Urinary bladder (tissue), 4 donors: ENCODE results near the gene SCGB2B2. TPM values are rescaled to one million over a fixed set of nuclear protein-coding genes. Genes with fewer than 3 reads are reported as not detected.
"Not testable (repeated sequence)": the region's sequence is repeated elsewhere in the genome, so short reads cannot be mapped to it uniquely, and the experiment has no call there.

ENCODE experiments used
- DNase-seq: peaks from one replicate; pipeline ENCODE4 v3.0.0-alpha.2; 2015; ENCODE audit errors: extremely low spot score
- H3K27ac ChIP-seq: one replicate; pipeline ENCODE4 v1.5.1; 2013; ENCODE audit warnings: low read depth, mild to moderate bottlenecking, moderate library complexity
- H3K36me3 ChIP-seq: one replicate; pipeline ENCODE4 v1.6.1; 2013; ENCODE audit warnings: mild to moderate bottlenecking, moderate library complexity; ENCODE audit not compliant: insufficient read depth
- H3K4me1 ChIP-seq: one replicate; pipeline ENCODE4 v1.6.1; 2013; ENCODE audit warnings: mild to moderate bottlenecking, moderate library complexity; ENCODE audit not compliant: insufficient read depth
- H3K4me3 ChIP-seq: one replicate; pipeline ENCODE4 v1.5.1; 2013; ENCODE audit warnings: low read depth, low read length
- WGBS: extraction: QIAGEN DNeasy Blood & Tissue Kit; methylation state at CpG from one replicate; pipeline ENCODE4 v1.1.7; 2013; 5-methylcytosine and 5-hydroxymethylcytosine counted together
- polyA plus RNA-seq: library from polyadenylated mRNA; stranded (reverse); fragments of 200-250 nt; gene quantifications from one replicate; pipeline ENCODE4 v1.2.3, GENCODE V29; 2013
- total RNA-seq: library from RNA; depleted of rRNA; stranded (reverse); fragments of >200 nt; gene quantifications from one replicate; pipeline ENCODE4 v1.2.3, GENCODE V29; 2014
- donor health status: healthy with polysubstance abuse.
- donor health status: healthy.

SCGB2B2 gene
- total and polyA plus RNA-seq, 2 donors, result 0.20 to 0.32 TPM

DNA sequence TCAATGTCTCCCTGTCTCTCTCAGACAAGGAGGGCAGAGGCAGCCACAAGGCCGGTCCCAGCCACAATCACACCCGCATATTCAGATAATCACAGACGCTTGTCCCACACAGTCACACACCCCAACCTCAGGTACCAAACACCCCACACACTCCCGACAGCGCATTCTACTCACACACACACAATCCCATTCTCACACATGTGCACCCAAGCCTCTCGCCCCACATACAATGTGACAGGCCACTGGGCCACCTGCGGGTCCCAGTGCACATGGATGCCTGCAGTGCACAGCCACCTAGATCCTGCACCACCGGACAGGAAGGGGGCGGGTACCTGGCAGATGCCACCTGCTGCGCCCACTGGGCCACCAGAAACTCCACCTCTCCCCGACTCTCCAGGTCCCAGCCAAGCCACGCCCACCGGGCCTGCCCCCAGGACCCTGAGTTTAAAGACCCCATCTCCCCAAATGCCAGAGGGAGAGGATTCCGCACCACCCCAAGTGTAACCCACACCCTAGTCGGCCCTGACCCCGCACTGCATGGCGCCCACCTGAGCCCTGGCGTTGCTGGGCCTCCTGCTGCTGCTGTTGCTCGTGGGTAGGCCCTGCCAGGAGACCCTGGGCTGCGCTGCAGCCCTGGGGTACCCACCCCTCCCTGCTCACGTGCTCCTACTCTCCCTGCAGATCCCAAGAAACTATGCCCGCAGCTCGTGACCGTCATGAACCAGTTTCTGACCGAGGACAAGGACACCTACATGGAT lies 10.6 kb downstream of the SCGB2B2 start:
- no peak overlapping the region for H3K27ac ChIP-seq
- 95% methylated on average over 25 of the region's 25 CpGs for WGBS
- DNase-seq, result no peak
- H3K4me3 ChIP-seq, result no peak overlapping the region
- H3K36me3 ChIP-seq, result no peaks in the 10 kb centered on the region
- no peaks in the 10 kb centered on the region for H3K4me1 ChIP-seq

- not testable (repeated sequence) for DNase-seq, H3K4me1 ChIP-seq, H3K4me3 ChIP-seq, H3K36me3 ChIP-seq, H3K27ac ChIP-seq
- 83% methylated on average over 4 of the region's 4 CpGs for WGBS
These were observed 11.7 kb downstream of the SCGB2B2 start for GRCh38 chr19:34665275-34665674.

DNA sequence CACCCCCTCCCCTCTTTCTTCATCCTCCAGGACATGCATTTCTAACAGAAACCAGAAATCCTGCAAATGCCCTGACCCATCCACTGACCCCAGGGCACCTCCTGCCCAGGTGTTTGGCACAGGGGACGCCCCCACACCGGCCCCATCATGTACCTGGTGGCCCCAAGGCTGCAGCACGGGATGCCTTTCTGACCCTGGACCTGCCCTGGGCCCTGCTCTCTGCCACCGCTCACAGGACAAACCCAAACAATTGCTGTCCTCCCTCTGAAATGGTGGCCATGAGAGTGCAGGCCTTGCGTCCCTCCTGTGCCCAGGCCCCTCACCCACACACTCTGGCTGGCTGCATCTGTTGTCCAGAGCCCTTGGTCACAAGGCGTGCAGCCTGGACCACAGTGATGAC lies 12.1 kb downstream of the SCGB2B2 start:
- 82% methylated on average over 6 of the region's 6 CpGs for WGBS
- DNase-seq, result no peak
- Histone ChIP-seq H3K4me1 (no peaks in the 10 kb centered on the region), H3K27ac (no peak overlapping the region), H3K4me3 (no peak overlapping the region), H3K36me3 (no peaks in the 10 kb centered on the region)

DNA sequence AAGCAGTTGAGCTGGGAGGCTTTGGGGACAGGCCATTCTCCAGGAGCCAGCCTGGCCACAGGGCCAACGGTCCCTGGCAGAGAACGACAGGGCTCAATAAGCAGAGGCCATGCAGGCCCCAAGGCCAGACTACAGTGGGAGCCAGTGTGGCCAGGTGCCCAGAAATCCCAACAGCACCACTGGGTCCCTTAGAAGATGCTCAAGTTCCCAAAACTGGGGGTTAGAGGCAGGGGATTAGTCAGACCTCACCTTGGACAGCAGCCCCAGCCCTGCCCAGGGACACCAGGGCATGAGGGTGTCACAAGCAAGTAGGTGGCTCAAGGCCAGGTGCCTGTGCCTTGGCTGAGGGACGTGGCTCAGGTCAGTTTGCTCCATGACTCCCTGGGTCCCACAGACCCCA lies 12.8 kb downstream of the SCGB2B2 start:
- H3K4me3 ChIP-seq, result no peak overlapping the region
- 63% methylated on average over 3 of the region's 3 CpGs for WGBS
- DNase-seq, result no peak
- no peak overlapping the region for H3K27ac ChIP-seq
- H3K4me1 ChIP-seq, result no peaks in the 10 kb centered on the region
- no peaks in the 10 kb centered on the region for H3K36me3 ChIP-seq

DNA sequence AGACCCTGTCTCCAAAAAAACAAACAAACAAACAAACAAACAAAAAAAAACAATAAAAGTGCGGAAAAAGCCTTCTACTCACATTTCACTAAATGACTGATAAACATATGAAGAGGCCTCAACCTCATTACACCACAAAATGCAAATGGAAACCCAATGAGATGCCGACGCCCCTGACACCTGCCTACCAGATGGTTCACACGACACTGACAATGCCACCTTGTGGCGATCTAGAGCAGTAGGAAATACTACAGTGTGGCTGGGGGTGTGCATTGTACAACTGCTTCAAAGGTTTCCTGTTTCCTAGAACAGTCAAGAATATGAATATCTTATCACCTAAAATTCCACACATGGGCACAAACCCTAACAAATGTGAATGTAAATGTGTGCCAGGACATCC lies 14.0 kb downstream of the SCGB2B2 start:
- WGBS, result 38% methylated on average over 5 of the region's 5 CpGs
- DNase-seq, result no peak
- no peaks in the 10 kb centered on the region for H3K36me3 ChIP-seq
- no peak overlapping the region for H3K27ac ChIP-seq
- no peak overlapping the region for H3K4me3 ChIP-seq
- no peaks in the 10 kb centered on the region for H3K4me1 ChIP-seq

DNA sequence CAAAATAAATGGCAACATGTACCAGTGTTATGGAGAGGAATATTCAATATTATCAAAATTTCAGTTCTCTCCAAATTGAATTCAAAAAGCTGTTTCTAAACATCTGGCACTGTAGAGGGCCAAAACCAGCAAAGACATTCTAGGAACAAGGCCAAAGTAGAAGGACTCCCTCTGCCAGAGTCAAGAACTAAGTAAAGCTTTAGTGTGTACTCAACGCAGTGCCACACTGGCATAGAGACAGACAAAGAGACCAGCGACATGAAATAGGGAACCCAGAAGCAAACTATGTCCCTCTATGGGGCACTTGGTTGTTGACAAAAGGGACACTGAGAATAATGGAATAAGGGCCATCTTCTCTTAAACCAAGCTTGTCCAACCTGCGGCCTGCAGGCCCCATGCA lies 15.6 kb downstream of the SCGB2B2 start:
- DNase-seq, result no peak
- 81% methylated on average over 3 of the region's 3 CpGs for WGBS
- H3K27ac ChIP-seq, result no peak overlapping the region
- H3K36me3 ChIP-seq, result no peaks in the 10 kb centered on the region
- no peaks in the 10 kb centered on the region for H3K4me1 ChIP-seq
- H3K4me3 ChIP-seq, result no peak overlapping the region

DNA sequence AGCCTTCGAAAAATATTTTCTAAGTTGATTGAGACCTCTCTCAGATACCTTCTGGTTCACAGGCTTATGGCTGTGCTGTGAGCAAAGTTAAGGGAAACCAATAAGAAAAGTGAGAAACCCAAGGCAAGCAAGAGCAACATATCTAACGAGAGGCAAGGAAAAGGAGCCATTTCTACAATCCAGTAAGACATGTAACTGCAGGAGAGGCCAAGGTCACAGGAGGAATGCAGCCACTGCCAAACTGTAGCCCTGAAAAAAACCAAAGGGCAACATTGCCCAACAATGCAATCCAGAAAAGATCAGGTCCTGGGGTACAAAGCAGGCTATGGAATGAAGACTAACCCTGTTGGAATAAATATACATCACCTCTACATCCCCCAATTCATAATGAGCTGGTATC lies 21.3 kb downstream of the SCGB2B2 start:
- no peak for DNase-seq
- H3K36me3 ChIP-seq, result no peaks in the 10 kb centered on the region
- H3K4me3 ChIP-seq, result no peak overlapping the region
- no peak overlapping the region for H3K27ac ChIP-seq
- 57% methylated on average over 2 of the region's 2 CpGs for WGBS
- H3K4me1 ChIP-seq, result no peaks in the 10 kb centered on the region

GRCh38 chr19:34654796-34655195 lies 22.2 kb downstream of the SCGB2B2 start:
- WGBS, result 68% methylated on average over 2 of the region's 2 CpGs
- H3K36me3 ChIP-seq, result no peaks in the 10 kb centered on the region

DNA sequence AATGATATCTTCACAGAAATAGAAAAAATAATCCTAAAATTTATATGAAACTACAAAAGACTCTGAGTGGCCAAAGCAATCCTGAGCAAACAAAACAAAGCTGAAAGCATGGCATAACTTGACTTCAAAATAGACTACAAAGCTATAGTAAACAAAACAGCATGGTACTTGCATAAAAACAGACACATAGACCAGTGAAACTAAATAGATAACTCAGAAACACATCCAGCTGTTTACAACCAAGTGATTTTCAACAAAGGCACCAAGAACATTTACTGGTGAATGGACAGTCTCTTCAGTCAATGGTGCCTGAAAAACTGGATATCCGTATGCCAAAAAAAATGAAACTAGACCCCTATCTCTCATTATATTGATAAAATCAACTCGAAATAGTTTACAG lies 25.2 kb downstream of the SCGB2B2 start:
- H3K36me3 ChIP-seq, result no peaks in the 10 kb centered on the region
- WGBS, result 77% methylated on average over 2 of the region's 2 CpGs
- no peak overlapping the region for H3K27ac ChIP-seq
- H3K4me3 ChIP-seq, result no peak overlapping the region
- no peaks in the 10 kb centered on the region for H3K4me1 ChIP-seq
- no peak for DNase-seq

More at GRCh38 chr19:34654796-34655195, 22.2 kb downstream of the SCGB2B2 start:
- Histone ChIP-seq H3K4me1 (no peaks in the 10 kb centered on the region), H3K4me3 (no peak overlapping the region), H3K27ac (no peak overlapping the region)
- DNase-seq, result no peak

DNA sequence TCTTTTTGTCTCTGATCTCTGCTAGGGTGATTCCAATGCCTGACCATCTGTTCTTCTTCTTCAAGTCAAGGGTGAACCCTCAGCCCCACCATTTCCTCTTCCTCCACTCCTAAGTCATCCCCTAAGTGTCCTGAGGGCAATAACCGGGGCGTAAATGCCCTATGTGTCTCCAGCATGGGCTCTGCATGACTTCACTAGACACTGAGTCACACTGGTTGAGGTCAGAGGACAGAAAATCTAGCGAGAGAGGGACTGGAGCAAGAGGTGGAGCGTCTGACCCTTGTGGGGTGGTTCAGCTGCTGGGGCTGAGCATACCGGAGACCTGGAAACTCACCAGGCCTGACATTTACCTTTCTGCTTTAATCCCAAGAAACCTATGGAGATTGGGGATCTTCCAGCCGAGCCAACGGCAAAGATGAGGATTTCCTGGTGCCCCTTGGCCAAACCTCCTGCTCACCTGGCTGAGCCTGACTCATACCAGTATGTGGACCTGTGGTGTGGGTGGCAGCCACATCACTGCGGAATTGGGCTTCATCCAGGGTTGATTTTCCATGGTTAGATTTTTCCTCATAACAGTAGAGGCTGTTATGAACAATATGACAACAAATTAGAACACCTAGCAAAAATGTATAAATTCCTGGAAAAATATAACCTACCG lies 26.9 kb downstream of the SCGB2B2 start:
- WGBS, result 85% methylated on average over 9 of the region's 9 CpGs
- no peaks in the 10 kb centered on the region for H3K4me1 ChIP-seq
- no peak for DNase-seq
- H3K36me3 ChIP-seq, result no peaks in the 10 kb centered on the region
- H3K27ac ChIP-seq, result no peak overlapping the region
- no peak overlapping the region for H3K4me3 ChIP-seq

- no peak for DNase-seq
- Histone ChIP-seq H3K27ac (no peak overlapping the region), H3K4me3 (no peak overlapping the region), H3K36me3 (no peaks in the 10 kb centered on the region), H3K4me1 (no peaks in the 10 kb centered on the region)
- 30% methylated on average over 5 of the region's 5 CpGs for WGBS
These were observed 31.4 kb downstream of the SCGB2B2 start for GRCh38 chr19:34645551-34645950.

DNA sequence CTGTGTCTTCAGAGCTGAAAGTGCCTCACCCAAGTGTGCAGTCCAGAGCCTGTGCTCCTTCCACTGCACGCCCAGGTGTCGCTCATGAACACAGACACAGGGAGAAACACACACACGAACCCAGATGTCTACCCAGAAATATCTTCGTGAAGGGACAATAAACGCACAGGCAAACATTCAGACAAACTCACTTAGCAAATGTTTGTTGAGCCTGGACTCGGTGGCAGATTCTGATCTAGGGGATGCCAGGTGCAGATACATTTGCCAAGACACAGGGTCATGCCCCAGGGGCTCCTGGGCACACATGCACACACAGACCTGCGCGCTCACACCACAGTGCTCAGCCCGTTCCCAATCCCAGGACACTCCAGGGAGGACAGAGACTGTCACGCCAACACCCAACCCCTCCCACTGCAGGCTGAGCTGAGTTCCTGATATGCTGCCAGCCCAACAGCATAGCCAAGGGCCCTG lies 31.9 kb downstream of the SCGB2B2 start:
- no peak overlapping the region for H3K27ac ChIP-seq
- H3K36me3 ChIP-seq, result no peaks in the 10 kb centered on the region
- H3K4me3 ChIP-seq, result no peak overlapping the region
- WGBS, result 71% methylated on average over 10 of the region's 10 CpGs
- H3K4me1 ChIP-seq, result no peaks in the 10 kb centered on the region
- no peak for DNase-seq

DNA sequence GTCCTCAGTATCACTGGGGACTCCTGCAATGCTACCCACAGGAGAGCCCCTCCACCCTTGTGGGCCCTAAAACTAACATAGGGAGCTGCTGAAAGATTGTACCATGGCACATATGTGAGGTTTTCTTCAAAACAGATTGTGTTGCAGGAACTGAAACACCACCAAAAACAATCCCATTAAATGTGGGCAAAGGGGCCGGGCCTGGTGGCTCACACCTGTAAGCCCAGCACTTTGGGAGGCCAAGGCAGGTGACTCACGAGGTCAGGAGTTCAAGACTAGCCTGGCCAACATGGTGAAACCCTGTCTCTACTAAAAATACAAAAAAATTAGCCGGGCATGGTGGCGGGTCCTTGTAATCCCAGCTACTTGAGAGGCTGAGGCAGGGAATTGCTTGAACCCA lies 34.7 kb downstream of the SCGB2B2 start:
- H3K36me3 ChIP-seq, result no peaks in the 10 kb centered on the region
- H3K4me1 ChIP-seq, result no peaks in the 10 kb centered on the region
- WGBS, result 86% methylated on average over 4 of the region's 4 CpGs
- H3K27ac ChIP-seq, result no peak overlapping the region
- DNase-seq, result no peak
- no peak overlapping the region for H3K4me3 ChIP-seq

DNA sequence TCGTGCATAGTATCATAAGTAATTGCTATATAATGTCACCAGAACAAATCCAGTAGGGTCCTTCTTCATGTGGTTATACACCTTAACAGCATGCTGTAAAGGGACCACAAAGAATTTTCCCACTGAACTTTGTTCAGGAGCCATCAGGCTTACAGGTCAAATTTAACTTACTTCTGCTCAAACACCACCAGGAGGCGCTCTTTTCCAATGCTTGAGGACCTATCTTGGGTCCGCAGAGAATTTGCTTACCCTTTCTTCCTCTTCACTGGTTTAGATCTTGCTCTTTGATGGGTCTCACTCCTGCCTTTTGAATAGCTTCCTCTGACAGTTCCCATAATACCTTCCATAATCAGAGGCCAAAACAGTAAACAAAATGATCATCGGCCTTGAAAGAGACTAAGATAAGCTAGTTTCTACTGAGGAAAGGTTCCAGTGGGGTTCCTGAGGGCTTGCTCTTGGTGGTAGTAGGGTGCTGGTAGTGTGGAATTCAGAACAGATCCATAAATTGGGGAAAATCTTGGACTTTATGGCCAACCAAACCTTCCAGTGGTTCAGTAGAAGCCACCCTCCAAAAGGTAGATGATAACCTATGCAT lies 37.4 kb downstream of the SCGB2B2 start:
- Histone ChIP-seq H3K4me1 (no peaks in the 10 kb centered on the region), H3K36me3 (no peaks in the 10 kb centered on the region), H3K4me3 (no peak overlapping the region), H3K27ac (no peak overlapping the region)
- peak; percentile 33 for DNase-seq
- 20% methylated on average over 4 of the region's 4 CpGs for WGBS
